ENCODE results near the gene RHOBTB1.

Gene RHOBTB1

DNA sequence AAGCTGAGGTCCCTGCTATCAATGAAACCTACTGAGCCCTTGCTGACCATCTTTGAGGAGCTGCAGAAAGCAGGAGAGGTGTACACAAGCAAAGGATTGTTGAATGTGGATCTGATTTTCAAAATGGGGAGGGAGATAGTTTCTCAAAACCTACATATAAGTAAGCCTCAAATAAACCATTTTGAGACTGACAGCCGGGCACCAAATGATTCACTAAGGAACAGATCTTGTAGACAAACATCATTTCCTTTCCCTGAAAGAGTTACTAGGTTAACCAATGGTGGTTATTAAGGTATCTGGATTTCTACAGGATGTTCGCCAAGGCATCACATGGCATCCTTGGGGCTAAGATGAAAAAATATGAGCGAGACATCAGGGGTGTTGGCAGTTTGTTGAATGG lies 24.5 kb upstream of the RHOBTB1 start:
- no peak overlapping the region for H2AK5ac ChIP-seq (ENCODE audit: low read length)
- no peak for DNase-seq
- H2BK5ac ChIP-seq (ENCODE audit: low read length), result no peak overlapping the region
- no peak overlapping the region for H4K8ac ChIP-seq (ENCODE audit: low read depth, low read length)
- no peaks in the 10 kb centered on the region for H3K4me1 ChIP-seq (ENCODE audit: control insufficient read depth, low read depth, low read length)
- H3K79me1 ChIP-seq (ENCODE audit: low read length), result no peaks in the 10 kb centered on the region
- no peak overlapping the region for H3K23ac ChIP-seq (ENCODE audit: low read length)
- H3K79me2 ChIP-seq (ENCODE audit: control insufficient read depth, insufficient read depth, low read length), result no peaks in the 10 kb centered on the region
- no peak overlapping the region for H2BK120ac ChIP-seq (ENCODE audit: low read depth, low read length)
- no peak overlapping the region for H3K56ac ChIP-seq (ENCODE audit: low read length)
- H3K9ac ChIP-seq (ENCODE audit: low read length), result no peak overlapping the region
- H3K4me2 ChIP-seq (ENCODE audit: low read length), result no peak overlapping the region
- H2BK15ac ChIP-seq (replicated peaks; ENCODE audit: low read depth), result no peak overlapping the region
- no peak overlapping the region for H3K27ac ChIP-seq (ENCODE audit: low read depth, low read length)
- no peaks in the 10 kb centered on the region for H3K36me3 ChIP-seq (ENCODE audit: control insufficient read depth, insufficient read depth, low read length)
- no peak overlapping the region for H3K4me3 ChIP-seq (ENCODE audit: low read length)
- WGBS (ENCODE audit: extremely low coverage, insufficient coverage, low lambda C conversion rate), result no CpG with 5 or more reads among the region's 3 CpGs
- no peak overlapping the region for H3K4ac ChIP-seq (ENCODE audit: low read depth, low read length)
- no peak overlapping the region for H4K5ac ChIP-seq (ENCODE audit: low read length)
- no peaks in the 10 kb centered on the region for H3K27me3 ChIP-seq (ENCODE audit: insufficient read depth, low read length, poor library complexity)
- H3K18ac ChIP-seq (ENCODE audit: low read length), result no peak overlapping the region

DNA sequence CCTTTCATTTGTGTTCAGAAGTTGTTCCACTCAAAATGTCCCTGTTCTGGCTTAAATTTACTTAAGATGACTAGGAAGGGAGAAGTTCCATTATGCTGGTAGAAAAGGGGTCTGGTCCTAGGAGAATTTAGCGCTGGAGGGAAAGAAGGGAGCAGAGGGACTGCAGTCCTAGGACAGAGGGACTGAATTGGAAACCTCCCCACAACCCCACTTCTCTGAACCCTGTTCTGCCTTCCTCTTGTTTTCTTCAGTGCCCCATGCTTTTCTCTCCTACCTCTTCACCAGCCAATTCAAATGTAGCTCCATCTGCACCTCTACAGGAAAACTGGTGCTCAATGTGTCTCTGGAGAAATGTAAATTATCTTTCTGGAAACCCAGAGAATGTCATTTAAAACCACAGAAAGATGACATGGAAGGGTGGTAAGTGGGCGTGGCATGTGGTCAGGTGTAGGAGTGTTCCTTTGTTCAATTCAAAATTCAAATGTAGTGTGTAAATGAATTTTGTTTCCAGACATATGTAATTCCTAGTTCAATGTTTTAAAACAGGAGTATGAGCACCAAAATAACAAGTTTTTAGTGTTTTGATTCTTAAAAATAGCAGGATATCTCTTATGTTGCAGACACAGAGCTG lies 24.0 kb upstream of the RHOBTB1 start:
- no peaks in the 10 kb centered on the region for H3K36me3 ChIP-seq (ENCODE audit: control insufficient read depth, insufficient read depth, low read length)
- no peaks in the 10 kb centered on the region for H3K79me2 ChIP-seq (ENCODE audit: control insufficient read depth, insufficient read depth, low read length)
- no CpG with 5 or more reads among the region's 2 CpGs for WGBS (ENCODE audit: extremely low coverage, insufficient coverage, low lambda C conversion rate)
- no peak overlapping the region for H2BK5ac ChIP-seq (ENCODE audit: low read length)
- no peak overlapping the region for H3K9ac ChIP-seq (ENCODE audit: low read length)
- no peak overlapping the region for H2AK5ac ChIP-seq (ENCODE audit: low read length)
- H4K5ac ChIP-seq (ENCODE audit: low read length), result no peak overlapping the region
- H3K4me1 ChIP-seq (ENCODE audit: control insufficient read depth, low read depth, low read length), result no peaks in the 10 kb centered on the region
- H3K4me3 ChIP-seq (ENCODE audit: low read length), result no peak overlapping the region
- H3K4me2 ChIP-seq (ENCODE audit: low read length), result no peak overlapping the region
- H3K18ac ChIP-seq (ENCODE audit: low read length), result no peak overlapping the region
- H3K27ac ChIP-seq (ENCODE audit: low read depth, low read length), result no peak overlapping the region
- no peak overlapping the region for H3K23ac ChIP-seq (ENCODE audit: low read length)
- no peak overlapping the region for H2BK120ac ChIP-seq (ENCODE audit: low read depth, low read length)
- H4K8ac ChIP-seq (ENCODE audit: low read depth, low read length), result no peak overlapping the region
- no peak overlapping the region for H2BK15ac ChIP-seq (replicated peaks; ENCODE audit: low read depth)
- H3K79me1 ChIP-seq (ENCODE audit: low read length), result no peaks in the 10 kb centered on the region
- H3K27me3 ChIP-seq (ENCODE audit: insufficient read depth, low read length, poor library complexity), result no peaks in the 10 kb centered on the region
- H3K4ac ChIP-seq (ENCODE audit: low read depth, low read length), result no peak overlapping the region
- no peak for DNase-seq
- no peak overlapping the region for H3K56ac ChIP-seq (ENCODE audit: low read length)

DNA sequence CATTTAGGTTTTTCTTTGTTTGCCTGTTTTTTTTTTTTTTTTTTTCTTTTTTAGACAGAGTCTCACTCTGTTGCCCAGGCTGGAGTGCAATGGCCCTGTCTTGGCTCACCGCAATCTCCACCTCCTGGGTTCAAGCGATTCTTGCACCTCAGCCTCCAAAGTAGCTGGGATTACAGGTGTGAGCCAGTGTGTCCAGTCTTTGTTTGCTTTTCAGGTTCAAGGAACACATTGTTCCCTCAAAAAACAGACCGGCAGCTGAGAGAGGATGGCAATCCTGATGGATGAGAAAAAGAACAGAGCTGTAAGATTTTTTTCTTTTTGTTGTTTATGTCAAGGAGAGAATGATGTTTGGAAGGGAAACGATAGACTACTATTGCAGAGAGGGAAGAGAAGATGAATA lies 23.3 kb upstream of the RHOBTB1 start:
- Histone ChIP-seq H2BK15ac (replicated peaks; ENCODE audit: low read depth) (no peak overlapping the region), H2BK120ac (ENCODE audit: low read depth, low read length) (no peak overlapping the region), H3K27me3 (ENCODE audit: insufficient read depth, low read length, poor library complexity) (no peaks in the 10 kb centered on the region), H4K5ac (ENCODE audit: low read length) (no peak overlapping the region), H2BK5ac (ENCODE audit: low read length) (no peak overlapping the region), H3K9ac (ENCODE audit: low read length) (no peak overlapping the region), H3K23ac (ENCODE audit: low read length) (no peak overlapping the region), H2AK5ac (ENCODE audit: low read length) (no peak overlapping the region), H3K4ac (ENCODE audit: low read depth, low read length) (no peak overlapping the region), H3K4me2 (ENCODE audit: low read length) (no peak overlapping the region), H3K4me3 (ENCODE audit: low read length) (no peak overlapping the region), H3K79me2 (ENCODE audit: control insufficient read depth, insufficient read depth, low read length) (no peaks in the 10 kb centered on the region), H3K27ac (ENCODE audit: low read depth, low read length) (no peak overlapping the region), H4K8ac (ENCODE audit: low read depth, low read length) (no peak overlapping the region), H3K79me1 (ENCODE audit: low read length) (no peaks in the 10 kb centered on the region), H3K36me3 (ENCODE audit: control insufficient read depth, insufficient read depth, low read length) (no peaks in the 10 kb centered on the region), H3K56ac (ENCODE audit: low read length) (no peak overlapping the region), H3K4me1 (ENCODE audit: control insufficient read depth, low read depth, low read length) (no peaks in the 10 kb centered on the region), H3K18ac (ENCODE audit: low read length) (no peak overlapping the region)
- no peak for DNase-seq
- no CpG with 5 or more reads among the region's 4 CpGs for WGBS (ENCODE audit: extremely low coverage, insufficient coverage, low lambda C conversion rate)

DNA sequence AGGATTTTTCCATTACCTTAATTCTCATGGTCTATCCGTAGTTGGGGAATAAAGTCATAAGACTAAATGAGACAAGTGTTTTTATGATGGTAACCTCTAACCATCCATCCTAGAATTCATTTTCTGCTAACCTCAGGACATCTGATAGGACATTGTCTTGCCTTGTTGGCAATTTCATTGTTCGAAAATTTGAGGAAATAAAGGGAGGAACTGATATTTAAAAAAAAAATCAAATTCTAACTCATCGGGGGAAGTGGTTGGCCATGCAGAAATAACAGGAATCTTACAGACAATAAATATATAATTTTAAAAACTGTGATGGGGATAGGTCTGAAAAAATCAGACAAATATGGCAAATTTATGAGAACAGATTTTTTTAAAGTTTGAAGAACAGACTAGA lies 21.7 kb upstream of the RHOBTB1 start:
- H3K4me1 ChIP-seq (ENCODE audit: control insufficient read depth, low read depth, low read length), result no peaks in the 10 kb centered on the region
- H3K4ac ChIP-seq (ENCODE audit: low read depth, low read length), result no peak overlapping the region
- no peaks in the 10 kb centered on the region for H3K27me3 ChIP-seq (ENCODE audit: insufficient read depth, low read length, poor library complexity)
- no peaks in the 10 kb centered on the region for H3K79me1 ChIP-seq (ENCODE audit: low read length)
- no peak overlapping the region for H3K9ac ChIP-seq (ENCODE audit: low read length)
- no peak overlapping the region for H3K4me2 ChIP-seq (ENCODE audit: low read length)
- H3K36me3 ChIP-seq (ENCODE audit: control insufficient read depth, insufficient read depth, low read length), result no peaks in the 10 kb centered on the region
- no peak overlapping the region for H2BK5ac ChIP-seq (ENCODE audit: low read length)
- H3K18ac ChIP-seq (ENCODE audit: low read length), result no peak overlapping the region
- no peak overlapping the region for H4K5ac ChIP-seq (ENCODE audit: low read length)
- no peak for DNase-seq
- no peak overlapping the region for H3K4me3 ChIP-seq (ENCODE audit: low read length)
- H3K23ac ChIP-seq (ENCODE audit: low read length), result no peak overlapping the region
- H3K79me2 ChIP-seq (ENCODE audit: control insufficient read depth, insufficient read depth, low read length), result no peaks in the 10 kb centered on the region
- H2BK120ac ChIP-seq (ENCODE audit: low read depth, low read length), result no peak overlapping the region
- H4K8ac ChIP-seq (ENCODE audit: low read depth, low read length), result no peak overlapping the region
- H3K56ac ChIP-seq (ENCODE audit: low read length), result no peak overlapping the region
- no peak overlapping the region for H3K27ac ChIP-seq (ENCODE audit: low read depth, low read length)
- H2BK15ac ChIP-seq (replicated peaks; ENCODE audit: low read depth), result no peak overlapping the region
- H2AK5ac ChIP-seq (ENCODE audit: low read length), result no peak overlapping the region
- whole genome bisulfite sequencing (ENCODE audit: extremely low coverage, insufficient coverage, low lambda C conversion rate), result no CpG with 5 or more reads among the region's 3 CpGs

DNA sequence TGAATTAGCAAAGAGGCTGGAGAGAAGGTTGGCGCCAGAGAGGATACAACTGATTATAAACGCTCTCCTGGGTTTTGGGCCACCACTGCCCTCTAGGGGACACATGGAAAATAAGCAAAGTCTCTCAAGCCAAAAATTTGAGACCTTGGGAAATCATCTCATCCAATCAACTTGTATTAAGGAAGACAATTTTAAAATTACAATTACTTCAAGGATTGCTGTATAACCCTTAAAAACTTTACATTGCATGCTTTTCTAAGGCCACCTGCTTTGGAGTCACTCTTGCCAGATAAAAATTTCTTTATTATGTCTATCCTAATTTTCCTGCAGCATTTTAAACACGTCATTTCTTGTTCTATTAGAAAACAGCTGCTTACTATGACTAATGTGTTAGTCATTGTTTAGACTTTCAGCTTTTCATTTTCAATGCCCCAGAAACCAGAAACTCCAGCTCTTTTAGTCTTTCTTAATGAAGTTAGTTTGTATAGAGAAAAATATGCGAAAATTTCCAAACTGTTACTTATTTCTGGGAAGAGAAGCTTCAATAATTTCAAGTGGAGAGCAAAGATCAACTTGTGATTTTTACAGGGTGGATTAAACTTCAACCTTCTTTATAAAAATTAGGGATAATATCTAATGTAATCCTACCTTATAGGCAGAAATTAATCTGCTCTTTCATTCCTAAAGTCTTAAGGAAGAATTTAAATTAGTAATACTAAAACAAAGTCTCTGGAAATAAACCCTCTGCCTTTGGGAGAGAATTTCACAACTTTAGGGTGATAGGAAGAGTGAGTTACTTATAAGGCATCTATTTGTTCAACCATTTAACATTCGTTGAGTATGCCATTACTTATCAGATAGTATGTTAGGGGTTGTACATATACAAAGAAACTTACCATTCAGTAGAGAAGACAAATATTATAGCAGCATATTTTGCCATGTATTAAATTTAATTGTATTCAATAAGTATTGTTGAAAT lies 20.6 kb upstream of the RHOBTB1 start:
- no CpG with 5 or more reads among the region's 5 CpGs for WGBS (ENCODE audit: extremely low coverage, insufficient coverage, low lambda C conversion rate)
- Histone ChIP-seq H3K79me1 (ENCODE audit: low read length) (no peaks in the 10 kb centered on the region), H3K4ac (ENCODE audit: low read depth, low read length) (no peak overlapping the region), H2BK5ac (ENCODE audit: low read length) (no peak overlapping the region), H3K27ac (ENCODE audit: low read depth, low read length) (no peak overlapping the region), H3K4me1 (ENCODE audit: control insufficient read depth, low read depth, low read length) (no peaks in the 10 kb centered on the region), H3K4me3 (ENCODE audit: low read length) (no peak overlapping the region), H4K8ac (ENCODE audit: low read depth, low read length) (no peak overlapping the region), H2BK120ac (ENCODE audit: low read depth, low read length) (no peak overlapping the region), H2AK5ac (ENCODE audit: low read length) (no peak overlapping the region), H2BK15ac (replicated peaks; ENCODE audit: low read depth) (no peak overlapping the region), H3K23ac (ENCODE audit: low read length) (no peak overlapping the region), H3K4me2 (ENCODE audit: low read length) (no peak overlapping the region), H3K9ac (ENCODE audit: low read length) (no peak overlapping the region), H3K79me2 (ENCODE audit: control insufficient read depth, insufficient read depth, low read length) (no peaks in the 10 kb centered on the region), H4K5ac (ENCODE audit: low read length) (no peak overlapping the region), H3K18ac (ENCODE audit: low read length) (no peak overlapping the region), H3K36me3 (ENCODE audit: control insufficient read depth, insufficient read depth, low read length) (no peaks in the 10 kb centered on the region), H3K56ac (ENCODE audit: low read length) (no peak overlapping the region), H3K27me3 (ENCODE audit: insufficient read depth, low read length, poor library complexity) (no peaks in the 10 kb centered on the region)
- peak; percentile 82 for DNase-seq

Data from mesendoderm (in vitro differentiated cells).